GM19328 (cell line): ENCODE results near the gene AIPL1.
"Not testable (repeated sequence)": the region's sequence is repeated elsewhere in the genome, so short reads cannot be mapped to it uniquely, and the experiment has no call there.

Experiments used
- ATAC-seq: cut with Tn5 transposase; IDR thresholded peaks from one replicate; pipeline ENCODE4 v1.9.1; 2021; ENCODE audit warnings: mild to moderate bottlenecking, moderate library complexity; ENCODE audit not compliant: unreplicated experiment

Gene AIPL1, protein sequence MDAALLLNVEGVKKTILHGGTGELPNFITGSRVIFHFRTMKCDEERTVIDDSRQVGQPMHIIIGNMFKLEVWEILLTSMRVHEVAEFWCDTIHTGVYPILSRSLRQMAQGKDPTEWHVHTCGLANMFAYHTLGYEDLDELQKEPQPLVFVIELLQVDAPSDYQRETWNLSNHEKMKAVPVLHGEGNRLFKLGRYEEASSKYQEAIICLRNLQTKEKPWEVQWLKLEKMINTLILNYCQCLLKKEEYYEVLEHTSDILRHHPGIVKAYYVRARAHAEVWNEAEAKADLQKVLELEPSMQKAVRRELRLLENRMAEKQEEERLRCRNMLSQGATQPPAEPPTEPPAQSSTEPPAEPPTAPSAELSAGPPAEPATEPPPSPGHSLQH

DNA sequence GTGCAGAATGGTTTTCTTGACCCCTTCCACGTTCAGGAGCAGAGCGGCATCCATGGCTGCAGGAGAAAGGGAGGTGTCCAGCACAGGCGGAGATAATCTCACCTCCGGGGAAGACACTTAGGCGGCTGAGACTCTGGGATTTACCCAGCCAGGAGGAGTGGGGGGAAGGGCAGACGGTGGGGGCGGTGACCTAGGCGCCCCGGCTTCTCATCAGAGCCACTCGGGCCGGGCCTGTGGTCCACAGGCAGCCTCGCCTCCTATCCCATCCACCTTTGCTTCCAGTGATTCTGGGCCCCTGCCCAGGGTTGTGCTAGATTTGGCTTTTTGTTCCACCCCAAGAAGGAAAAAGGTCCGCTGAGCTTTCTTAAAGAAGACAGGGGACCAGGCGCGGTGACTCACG lies at the start of gene AIPL1:
Gene AIPL1, minus strand, starts transcription at position 71 of the 400 bp plus-strand sequence. Its CDS starts 17 bp downstream, at position 54.
- no peak for ATAC-seq

DNA sequence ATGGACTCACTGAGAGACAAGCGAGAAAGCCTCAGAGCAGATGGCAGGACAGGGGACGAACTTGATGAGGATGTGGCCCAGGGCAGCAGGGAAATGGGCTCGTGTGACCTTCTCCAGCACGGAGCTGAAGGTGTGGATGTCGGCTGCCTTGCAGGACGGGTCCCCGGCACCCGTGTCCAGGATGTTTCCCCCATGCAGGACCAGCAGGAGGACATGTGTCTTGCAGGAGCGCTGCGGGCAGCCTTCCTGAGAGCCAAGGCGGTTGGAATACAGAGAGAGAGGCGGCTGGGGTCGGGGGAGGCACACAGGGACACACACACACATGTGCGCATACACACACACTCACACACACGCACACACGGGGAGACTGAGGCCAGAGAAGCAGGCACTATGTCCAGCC lies 48.6 kb upstream of the AIPL1 start:
- no peak for ATAC-seq

DNA sequence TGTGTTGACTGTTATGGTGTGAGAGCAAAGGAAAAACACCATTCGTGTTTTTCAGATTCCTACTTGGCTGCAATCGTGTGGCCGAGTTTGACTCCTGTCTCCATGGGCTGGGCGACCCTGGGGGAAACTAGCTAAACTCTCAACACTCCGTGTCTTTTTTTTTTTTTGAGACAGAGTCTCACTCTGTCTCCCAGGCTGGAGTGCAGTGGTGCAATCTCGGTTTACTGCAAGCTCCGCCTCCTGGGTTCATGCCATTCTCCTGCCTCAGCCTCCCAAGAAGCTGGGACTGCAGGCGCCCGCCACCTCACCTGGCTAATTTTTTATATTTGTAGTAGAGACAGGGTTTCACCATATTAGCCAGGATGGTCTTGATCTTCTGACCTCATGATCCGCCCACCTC lies 47.9 kb upstream of the AIPL1 start:
- not testable (repeated sequence) for ATAC-seq

DNA sequence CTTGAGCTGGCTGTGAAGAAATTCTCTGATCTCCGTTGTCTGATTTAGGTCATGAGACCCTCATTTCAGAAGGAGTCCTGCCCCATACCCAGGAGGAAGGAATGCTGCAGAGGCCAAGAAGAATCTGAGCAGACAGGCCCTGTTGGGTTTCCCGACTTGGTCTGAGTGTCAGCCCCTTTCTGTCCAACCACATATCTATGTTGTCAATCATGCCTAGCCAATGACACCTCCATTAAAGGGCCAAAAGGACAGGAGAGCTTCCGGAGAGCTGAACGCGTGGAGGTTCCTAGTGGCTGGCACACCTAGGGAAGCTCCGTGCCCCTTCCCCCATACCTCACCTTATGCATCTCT lies 47.2 kb upstream of the AIPL1 start:
- ATAC-seq: no peak

DNA sequence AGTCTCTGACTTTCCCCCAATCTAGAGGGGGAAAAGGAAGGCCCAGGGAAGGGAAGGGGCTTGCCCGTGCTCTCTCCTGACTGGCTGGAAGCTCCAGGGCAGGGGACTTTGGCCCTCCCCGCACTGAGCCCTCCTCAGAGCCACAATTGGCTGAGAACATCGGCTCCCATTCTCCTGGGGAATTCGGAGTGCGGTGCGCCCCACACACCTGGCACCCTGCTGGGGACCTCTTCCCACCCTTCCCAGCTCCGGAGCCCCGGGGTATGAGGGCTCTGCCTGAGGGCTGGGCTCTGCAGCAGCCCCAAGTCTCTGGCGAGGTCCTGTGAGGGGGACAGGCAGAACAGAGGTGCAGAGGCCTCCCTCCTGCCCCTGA lies 45.4 kb upstream of the AIPL1 start:
- no peak for ATAC-seq

DNA sequence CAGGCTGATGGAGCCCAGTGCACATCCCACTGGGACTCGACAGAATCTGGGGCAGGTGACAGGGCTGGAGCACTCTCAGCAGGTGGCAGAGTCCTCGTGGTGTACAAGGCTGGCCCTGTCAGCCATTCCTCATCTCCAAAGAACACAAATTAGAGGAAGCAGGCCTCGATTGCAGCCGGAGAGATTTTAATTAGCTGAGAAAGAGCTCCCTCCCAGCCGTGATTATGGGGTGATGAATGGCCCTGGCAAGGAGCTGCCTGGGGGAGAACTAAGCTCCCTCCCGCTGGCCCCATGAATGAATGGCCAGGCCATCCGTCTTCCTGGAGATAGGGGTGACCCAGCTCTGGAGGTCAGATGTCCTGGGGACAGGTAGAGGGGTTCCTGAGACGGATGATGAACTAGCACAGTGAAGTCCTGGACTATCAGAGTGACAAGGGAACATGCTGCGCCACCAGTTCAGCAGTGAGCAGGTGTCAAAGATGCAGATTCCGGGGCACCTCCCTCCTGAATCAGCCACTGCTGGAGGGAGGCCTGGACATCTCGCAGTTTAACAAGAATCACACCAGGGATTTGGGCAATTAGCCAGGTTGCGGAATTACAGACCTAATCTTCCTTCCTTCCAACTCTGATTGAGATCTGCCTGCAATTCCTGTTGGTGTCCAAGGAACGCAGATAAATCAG lies 44.8 kb upstream of the AIPL1 start:
- ATAC-seq: no peak

DNA sequence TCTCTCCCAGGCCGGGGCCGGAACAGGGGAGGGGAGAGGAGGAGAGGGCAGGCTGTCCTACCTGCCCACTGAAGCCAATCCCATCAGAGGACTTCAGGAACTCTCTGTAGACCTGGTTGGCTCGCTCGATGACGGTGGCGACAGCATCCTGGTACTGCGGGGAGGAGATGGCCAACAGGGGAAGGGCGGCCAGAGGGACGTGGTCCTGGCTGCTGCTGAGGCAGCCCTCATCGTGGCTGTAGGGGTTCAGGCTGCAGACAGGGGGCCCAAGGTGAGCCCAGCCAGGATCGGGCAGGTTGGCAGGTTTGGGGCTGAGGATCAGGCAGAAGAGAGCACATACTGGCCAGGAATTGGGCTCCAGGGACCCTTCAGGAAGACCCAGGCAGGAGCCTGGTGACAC lies 43.6 kb upstream of the AIPL1 start:
- no peak for ATAC-seq

DNA sequence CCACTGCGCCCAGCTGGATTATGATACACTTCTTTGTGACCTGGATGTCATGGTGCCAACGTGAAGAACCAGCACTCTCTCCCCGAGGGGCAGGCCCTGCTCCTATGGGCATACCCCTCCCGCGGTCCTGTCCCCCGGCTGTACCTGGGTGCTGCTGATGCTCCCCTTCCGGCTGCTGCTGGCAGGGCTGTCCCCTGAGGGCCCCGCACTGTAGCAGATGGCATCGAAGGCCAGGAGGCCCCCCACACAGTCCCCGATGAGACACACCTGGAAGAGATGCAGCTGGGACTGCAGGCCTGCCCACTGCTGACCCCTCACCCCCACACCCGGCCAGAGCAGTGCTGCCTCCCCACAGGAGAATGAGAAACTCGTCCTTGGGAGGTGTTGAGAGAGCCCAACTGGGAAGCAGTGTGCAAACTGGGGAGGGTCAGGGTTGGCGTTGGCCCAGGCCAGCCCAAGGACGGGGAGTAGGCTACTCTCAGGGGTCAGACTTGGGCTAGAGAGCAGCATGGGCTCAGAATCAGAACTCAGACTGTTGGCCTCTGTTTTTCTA lies 43.0 kb upstream of the AIPL1 start:
- no peak for ATAC-seq

DNA sequence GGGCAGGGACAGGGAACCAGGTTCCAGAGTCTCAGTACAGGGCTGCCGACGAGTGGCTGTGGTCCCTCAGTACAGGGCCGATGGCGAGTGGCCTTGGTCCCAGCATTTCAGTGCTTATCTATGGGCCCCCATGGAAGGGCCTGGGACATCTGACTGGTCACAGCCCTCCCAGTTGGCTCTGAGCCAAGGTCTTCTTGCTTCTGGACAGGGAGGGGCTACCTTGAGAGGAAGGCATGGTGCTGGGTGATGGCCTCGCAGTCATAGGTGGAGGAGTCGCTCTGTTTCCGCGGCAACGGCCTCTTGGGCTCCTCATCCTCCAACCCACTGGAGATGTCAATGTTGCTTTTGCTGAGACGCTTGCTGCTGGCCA lies 41.9 kb upstream of the AIPL1 start:
- no peak for ATAC-seq

DNA sequence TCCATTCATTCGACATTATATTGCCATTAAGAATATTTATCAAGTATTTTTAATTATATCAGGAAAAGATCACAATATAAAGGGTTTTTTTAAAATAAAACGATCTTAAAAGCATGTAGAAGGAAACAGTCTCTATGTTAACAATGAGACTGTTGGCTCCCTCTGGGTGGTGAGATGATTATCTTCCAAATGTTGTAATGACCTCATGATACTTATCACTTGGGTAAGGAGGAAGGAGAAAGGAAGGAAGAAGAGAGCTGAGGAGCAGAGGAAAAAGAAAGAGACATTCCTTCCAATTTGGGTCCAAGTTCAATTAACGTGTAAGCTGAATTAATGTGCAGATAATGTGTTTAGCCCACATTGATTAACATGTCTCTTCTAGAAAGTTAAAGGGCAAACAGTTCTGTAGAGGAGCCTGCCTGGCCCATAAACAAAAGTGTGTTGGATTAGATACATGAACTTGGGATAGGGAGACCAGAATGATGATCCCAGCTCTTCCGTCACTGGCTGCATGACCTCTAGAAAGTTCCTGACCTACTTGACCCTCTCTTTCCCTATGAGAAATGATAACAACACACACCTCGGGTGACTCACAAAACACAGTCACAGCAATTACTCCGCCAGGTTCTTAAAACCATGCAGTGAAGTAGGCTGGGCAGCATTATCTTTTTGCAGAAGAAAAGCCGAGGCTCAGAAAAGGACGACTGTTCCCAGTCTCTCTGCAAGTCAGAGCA lies 41.3 kb upstream of the AIPL1 start:
- no peak for ATAC-seq

DNA sequence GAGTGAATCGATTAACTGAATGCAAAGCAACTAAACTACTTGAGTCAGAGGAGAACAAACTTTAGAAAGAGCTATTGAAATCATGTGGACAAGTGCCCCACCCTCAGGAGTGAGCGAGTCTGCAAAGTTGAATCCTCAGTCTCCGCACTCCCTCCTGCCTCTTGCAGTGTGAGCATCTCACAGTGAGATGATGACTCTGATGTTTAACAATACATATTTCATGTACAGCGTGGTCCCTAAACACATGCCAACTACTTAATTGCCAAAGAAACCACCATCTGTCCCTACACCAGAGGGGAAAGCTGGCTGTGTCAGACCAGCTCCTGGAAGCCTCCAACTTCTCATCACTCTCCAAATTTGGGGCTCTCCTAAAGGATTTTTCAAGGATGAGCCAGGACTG lies 40.5 kb upstream of the AIPL1 start:
- ATAC-seq: no peak

DNA sequence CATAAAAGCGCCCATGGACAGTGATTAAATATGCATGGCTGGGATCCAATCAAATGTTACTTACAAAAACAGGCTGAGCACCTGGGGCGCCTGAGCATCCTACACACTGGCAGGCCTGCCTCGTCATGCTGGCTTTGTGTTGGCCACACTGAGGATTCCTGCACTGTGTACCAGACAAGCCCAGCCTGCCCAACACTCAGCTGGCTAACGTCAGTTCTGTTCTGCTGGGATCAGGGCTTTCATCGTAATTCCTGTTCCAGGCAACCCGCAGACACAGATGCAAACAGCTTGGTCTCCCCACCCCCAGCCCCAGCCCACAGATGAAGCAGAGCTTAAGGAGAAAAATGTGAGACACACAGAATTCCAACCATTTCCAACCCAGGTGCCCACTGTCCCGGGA lies 40.0 kb upstream of the AIPL1 start:
- no peak for ATAC-seq

DNA sequence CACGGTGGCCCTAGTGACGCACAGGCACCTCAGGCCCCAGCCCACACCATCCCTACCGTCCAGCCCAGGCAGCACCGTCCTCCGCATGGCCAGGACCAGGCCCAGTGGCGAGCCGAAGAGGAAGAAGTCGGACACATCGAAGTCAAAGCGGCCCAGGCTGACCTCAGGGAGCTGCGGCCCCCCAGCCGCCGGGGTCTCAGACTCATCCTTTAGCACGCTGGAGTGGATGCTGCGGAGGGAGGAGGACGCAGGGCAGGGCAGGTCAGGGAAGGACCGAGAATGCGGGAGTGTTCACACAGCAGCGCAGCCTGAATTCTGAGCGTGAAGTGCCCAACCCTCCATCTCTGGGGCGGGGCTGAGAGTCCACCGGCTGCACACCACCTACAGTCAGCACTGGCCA lies 39.5 kb upstream of the AIPL1 start:
- ATAC-seq: no peak

DNA sequence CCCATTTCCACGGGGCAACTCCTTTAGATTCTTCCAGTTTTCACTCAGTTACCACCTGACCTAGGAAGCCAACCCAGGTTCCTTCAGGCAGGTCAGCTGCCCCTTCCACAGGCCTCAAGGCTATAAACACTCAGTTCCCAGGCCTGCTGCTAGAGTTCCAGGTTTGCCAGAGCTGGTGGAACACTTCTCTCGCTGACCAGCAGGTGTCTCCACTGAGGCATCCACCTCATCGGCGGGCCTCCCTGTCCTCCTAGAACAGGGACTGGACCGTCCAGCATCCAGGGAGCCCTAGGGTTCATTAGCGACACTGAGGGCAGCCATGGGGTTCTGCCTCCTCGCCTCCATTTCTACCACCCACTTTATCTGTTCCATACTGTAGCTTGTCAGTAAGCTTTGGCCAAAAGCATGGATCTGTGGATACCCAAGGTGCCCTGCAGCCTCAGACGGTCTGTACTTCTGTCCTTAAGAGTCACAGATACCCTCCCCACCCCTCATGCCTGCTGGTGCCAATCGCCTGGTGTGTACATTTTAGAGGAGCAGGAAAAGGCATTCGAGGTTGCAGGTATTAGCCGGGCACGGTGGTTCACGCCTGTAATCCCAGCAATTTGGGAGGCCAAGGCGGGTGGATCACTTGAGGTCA lies 38.3 kb upstream of the AIPL1 start:
- ATAC-seq: no peak

DNA sequence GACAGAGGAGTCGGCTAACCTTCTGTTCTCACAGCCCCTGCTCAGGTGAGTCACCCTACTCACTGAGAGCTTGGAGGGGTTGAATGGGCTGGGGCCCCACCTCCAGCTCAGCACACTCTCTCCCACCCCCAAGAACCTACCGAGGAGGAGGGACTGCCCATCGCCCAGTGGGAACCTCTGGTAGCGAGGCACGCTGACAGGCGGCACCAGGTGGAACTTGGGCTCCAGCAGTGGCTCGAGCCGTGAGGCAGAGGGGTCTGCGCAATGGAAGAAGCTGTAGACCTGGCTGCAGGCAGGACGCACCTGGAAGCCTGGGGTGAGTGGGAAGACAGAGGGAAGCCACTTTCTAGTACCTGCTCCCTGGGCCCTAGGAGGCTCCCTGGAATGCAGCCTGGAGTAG lies 37.6 kb upstream of the AIPL1 start:
- no peak for ATAC-seq

DNA sequence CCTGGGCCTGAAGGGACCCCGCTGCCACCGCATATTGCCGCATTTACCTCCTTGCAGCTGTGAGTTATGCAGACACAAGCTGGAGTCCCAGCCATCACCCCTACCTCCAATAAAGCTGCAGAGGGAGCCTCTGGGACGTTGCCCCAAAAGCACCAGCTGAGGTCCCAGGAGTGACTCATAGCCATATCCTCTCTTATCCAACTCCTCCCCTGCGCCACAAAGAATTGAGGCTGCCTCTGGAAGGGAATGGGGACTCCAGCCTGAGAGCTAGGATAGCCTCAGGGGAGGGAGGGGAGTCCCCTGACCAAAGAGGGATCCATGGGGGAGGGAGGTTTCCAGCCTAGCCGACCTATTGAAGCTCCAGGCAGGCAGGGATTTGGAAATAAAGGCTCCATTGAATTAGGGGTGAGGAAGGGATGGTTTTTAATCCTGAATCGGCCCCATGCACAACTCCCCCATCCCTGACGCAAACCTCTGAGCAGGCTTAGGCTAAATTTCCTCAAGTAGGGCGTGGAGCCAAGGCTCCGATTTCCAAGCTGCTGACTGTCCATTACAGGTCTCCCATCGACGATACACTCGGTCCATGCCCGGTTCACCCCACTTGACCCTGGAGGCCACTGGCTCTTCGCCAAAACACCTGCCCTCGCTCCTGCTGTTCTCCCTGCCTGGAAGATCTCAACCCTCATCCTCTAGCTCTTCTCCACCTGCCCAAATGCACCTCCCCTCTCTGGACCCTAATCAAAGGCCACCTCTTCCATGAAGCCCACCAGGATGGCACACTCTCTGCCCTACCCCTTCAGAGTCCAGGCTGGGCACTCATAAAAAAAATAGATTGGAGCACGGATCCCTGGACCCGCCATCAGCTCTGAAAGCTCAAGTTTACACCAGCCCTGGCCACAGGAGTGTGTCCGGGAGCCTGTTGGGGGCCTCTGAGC lies 36.9 kb upstream of the AIPL1 start:
- ATAC-seq: no peak

DNA sequence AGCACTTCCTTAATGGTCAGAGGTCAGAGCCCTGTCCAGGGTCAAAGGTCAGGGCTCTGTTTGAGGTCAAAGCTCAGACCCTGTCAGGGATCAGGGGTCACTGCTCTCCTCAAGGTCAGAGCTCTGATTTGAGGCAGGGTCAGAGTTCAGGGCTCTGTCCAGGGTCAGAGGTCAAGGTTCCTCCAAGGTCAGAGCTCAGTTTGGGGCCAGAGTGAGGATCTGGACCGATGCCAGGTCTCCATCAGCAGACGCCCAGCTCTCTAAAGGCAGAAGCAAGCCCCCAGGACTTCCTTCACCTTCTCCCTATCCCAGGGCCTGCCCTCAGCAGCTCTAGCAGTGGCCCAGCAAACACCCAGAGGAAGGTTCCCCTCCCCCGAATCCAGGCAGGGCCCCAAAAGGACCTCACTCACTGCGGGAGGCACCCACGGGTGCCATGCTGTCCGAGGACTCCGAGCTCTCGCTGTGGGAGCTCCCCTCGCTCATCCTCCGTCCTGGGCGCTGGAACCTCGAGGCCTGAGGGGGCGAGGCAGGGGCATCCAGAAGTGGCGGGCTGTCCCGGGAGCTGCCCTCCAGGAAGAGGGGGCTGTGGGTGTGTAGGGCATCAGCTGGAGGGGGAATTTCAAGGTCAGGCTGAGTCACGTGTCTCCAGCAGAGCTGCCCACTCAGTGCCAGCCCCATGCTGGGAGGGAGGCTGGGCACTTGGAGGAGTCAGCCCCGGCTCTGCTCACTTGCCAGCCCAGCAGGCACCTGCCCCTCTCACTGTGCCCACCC lies 36.0 kb upstream of the AIPL1 start:
- ATAC-seq: no peak

DNA sequence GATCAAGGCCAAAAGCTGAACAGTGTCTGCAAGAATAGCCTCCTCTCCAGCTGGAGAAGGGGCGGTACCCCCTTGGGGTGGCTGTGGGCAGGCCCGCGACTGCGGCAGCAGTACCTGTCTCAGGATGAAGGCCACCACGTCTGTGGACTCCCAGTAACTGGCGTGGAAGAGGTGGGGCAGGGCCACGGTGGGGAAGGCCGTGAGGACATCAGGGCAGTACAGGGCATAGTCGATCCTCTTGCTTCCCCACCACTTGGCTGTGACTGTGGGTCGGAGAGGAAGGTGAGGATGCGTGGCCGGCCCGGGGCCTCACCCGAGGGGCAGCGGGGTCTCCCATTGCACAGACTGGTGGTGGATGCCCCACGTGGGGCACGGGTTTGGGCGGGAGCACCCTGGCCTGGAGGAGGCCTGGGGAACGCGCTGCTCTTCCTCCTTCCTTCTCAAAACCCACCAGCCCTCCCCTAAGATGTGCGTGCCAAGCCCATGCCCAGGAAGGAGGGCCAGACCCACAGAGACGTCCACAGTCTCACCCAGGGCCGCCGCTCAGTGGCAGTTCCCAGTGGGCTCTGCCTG lies 35.3 kb upstream of the AIPL1 start:
- ATAC-seq: no peak
